Gastroesophageal sphincter (tissue), 4 donors: ENCODE measurements around the gene SLC7A14. TPM values are rescaled to one million over a fixed set of nuclear protein-coding genes. Genes with fewer than 3 reads are reported as not detected.

Experiments used
- ATAC-seq: fragments of 150-250 bp; one replicate; pipeline ENCODE4 v1.9.1; 2016; ENCODE audit warnings: mild to moderate bottlenecking, moderate library complexity
- H3K27ac ChIP-seq, 4 donors: fragments of 200-600 bp; sonication (generic) in 3 of 4; 1 replicate in 3 of 4; 2 replicates in 1 of 4; pipeline ENCODE4 v1.5.1; 2016 to 2019
- H3K27me3 ChIP-seq: fragments of 200-600 bp; sonication (generic); one replicate; pipeline ENCODE4 v1.5.1; 2019
- H3K36me3 ChIP-seq, 2 donors: fragments of 200-600 bp; sonication (generic); one replicate each; pipeline ENCODE4 v1.5.1; 2019; ENCODE audit warnings: control low read depth in 1 of 2
- H3K4me1 ChIP-seq, 3 donors: fragments of 200-600 bp; sonication (generic); 1 replicate in 2 of 3; 2 replicates in 1 of 3; pipeline ENCODE4 v1.5.1; 2016 to 2019; ENCODE audit warnings: control low read depth in 2 of 3
- H3K4me3 ChIP-seq, 2 donors: fragments of 200-600 bp; sonication (generic); one replicate each; pipeline ENCODE4 v1.5.1; 2019; ENCODE audit warnings: mild to moderate bottlenecking in 1 of 2, moderate library complexity in 1 of 2
- H3K9me3 ChIP-seq, 3 donors: fragments of 200-600 bp; sonication (generic); one replicate each; pipeline ENCODE4 v1.5.1; 2017 to 2019; ENCODE audit warnings: control low read depth in 2 of 3
- CTCF ChIP-seq, 4 experiments: fragments of 200-600 bp in 2 of 4; fragments of 450-650 bp in 2 of 4; sonication (generic) in 1 of 4; IDR thresholded peaks; one replicate each; pipeline ENCODE4 v1.5.1; 2017 to 2019; ENCODE audit warnings: antibody characterized with exemption in 4 of 4, mild to moderate bottlenecking in 2 of 4, moderate library complexity in 2 of 4
- EP300 ChIP-seq: sonication (generic); formaldehyde crosslinking; IDR thresholded peaks from one replicate; pipeline ENCODE4 v1.6.1; 2017; ENCODE audit warnings: antibody characterized with exemption, mild to moderate bottlenecking
- POLR2A ChIP-seq, 2 donors: fragments of 450-650 bp; IDR thresholded peaks; one replicate each; pipeline ENCODE4 v1.6.1; 2017; ENCODE audit warnings: antibody characterized with exemption in 2 of 2, mild to moderate bottlenecking in 2 of 2, moderate library complexity in 1 of 2
- POLR2AphosphoS5 ChIP-seq: sonication (generic); formaldehyde crosslinking; IDR thresholded peaks from one replicate; pipeline ENCODE4 v1.6.1; 2017; ENCODE audit warnings: antibody characterized with exemption
- WGBS, 2 donors: methylation state at CpG; one replicate each; pipeline ENCODE4 v1.1.5; 2018; ENCODE audit warnings: low coverage in 1 of 2; 5-methylcytosine and 5-hydroxymethylcytosine counted together
- total RNA-seq, 4 donors: library from RNA; depleted of rRNA; stranded (reverse); fragments of >200 nt; gene quantifications; one replicate each; pipeline ENCODE4 v1.1.0, GENCODE V29; 2016

Gene SLC7A14
- total RNA-seq, 4 donors from 2014 or later, result under 0.01 to 0.99 (median 0.43) TPM

DNA sequence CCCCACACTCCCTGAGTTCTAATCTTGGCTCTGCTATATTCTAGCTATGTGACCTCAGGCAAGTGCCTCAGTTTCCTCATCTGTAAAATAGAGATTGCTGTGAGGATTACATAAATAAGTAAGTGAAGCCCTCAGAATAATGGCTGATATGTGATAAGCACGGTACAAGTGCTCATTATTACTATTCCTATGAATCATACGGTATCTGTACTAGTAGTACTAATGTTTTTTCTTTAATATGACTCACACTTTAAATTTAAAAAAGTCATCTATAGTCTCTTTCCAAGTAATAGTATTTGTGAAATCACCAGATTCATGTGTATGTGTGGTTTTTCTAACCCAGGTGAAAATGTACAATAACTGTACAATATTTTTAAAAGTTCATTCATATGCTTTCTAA lies 108.5 kb downstream of the SLC7A14 start:
- 50 to 79% methylated on average over 2 of the region's 2 CpGs for WGBS, 2 donors
- peaks cover 6% of the 10 kb centered on the region for H3K27me3 ChIP-seq
- H3K9me3 ChIP-seq, result no peaks in the 10 kb centered on the region
- no peak for ATAC-seq
- H3K36me3 ChIP-seq, result no peaks in the 10 kb centered on the region
- TF ChIP-seq POLR2A (IDR thresholded peaks at IDR 0.05), result no peak
- no peak for TF ChIP-seq CTCF (IDR thresholded peaks at IDR 0.05)
- TF ChIP-seq EP300, result no peak
- no peak for TF ChIP-seq POLR2AphosphoS5
- H3K4me1 ChIP-seq, result no peaks in the 10 kb centered on the region
- H3K4me3 ChIP-seq, result no peak overlapping the region
- H3K27ac ChIP-seq, result no peak overlapping the region

DNA sequence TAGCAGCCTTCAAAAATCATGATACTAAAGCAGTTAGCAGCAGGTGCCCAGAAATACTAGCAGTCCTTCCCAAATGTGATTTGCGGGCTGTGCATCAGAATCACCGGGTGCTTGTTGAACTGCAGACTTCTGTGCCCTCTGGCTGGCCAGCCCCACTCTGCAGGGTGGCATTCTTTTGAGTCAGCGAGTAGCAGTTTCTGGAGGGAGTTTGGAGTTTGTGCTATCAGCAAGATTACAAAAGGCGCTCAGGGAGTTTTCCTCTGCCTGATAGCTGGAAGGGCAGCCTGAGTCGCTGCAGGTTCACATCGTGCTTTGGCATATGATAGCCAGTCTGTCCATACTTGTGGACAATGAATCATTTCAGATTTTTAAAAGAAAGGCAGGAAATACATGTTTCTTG lies 109.6 kb downstream of the SLC7A14 start:
- Histone ChIP-seq H3K4me3 (no peak overlapping the region), H3K36me3 (no peaks in the 10 kb centered on the region), H3K4me1 (no peaks in the 10 kb centered on the region), H3K9me3 (no peaks in the 10 kb centered on the region), H3K27me3 (peaks cover 15% of the 10 kb centered on the region), H3K27ac (no peak overlapping the region)
- no peak for TF ChIP-seq POLR2AphosphoS5
- WGBS, 2 donors, result 56 to 63% methylated on average over 5 of the region's 6 CpGs
- ATAC-seq, result no peak

DNA sequence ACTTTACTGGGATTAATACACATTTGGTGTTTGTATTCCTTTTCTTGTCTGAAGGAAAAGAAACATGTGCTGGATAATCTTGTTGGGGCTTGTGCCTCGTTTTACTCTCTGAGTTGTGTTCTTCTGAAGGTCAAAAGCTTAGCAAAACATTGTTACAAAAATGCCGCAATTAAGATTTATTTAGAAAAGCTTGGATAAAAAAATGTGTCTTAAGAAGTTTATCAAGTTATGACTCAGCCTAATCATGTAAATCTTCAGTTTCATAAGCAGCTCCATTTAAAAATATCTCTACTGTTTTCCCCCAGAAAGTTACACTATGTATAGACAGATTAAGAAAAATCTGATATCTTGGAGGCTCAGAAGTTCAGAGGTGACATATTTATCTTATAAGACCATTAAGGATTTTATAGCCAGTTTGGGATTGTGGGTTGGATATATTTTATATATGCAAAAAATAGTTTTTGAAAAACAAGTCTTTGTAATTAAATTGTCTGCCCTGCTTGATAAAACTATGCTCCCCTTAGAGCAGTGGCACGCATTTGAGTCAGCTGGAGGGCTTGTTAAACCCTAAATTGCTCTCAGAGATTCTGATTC lies 110.7 kb downstream of the SLC7A14 start:
- TF ChIP-seq POLR2AphosphoS5, result no peak
- TF ChIP-seq CTCF (IDR thresholded peaks at IDR 0.05), result no peak
- TF ChIP-seq POLR2A (IDR thresholded peaks at IDR 0.05), result no peak
- no peak for TF ChIP-seq EP300
- Histone ChIP-seq H3K36me3 (no peaks in the 10 kb centered on the region), H3K4me1 (no peaks in the 10 kb centered on the region), H3K27ac (no peak overlapping the region), H3K9me3 (no peaks in the 10 kb centered on the region), H3K4me3 (no peak overlapping the region), H3K27me3 (peaks cover 19% of the 10 kb centered on the region)
- ATAC-seq, result no peak
- 30 to 52% methylated on average over 3 of the region's 3 CpGs for WGBS, 2 donors

DNA sequence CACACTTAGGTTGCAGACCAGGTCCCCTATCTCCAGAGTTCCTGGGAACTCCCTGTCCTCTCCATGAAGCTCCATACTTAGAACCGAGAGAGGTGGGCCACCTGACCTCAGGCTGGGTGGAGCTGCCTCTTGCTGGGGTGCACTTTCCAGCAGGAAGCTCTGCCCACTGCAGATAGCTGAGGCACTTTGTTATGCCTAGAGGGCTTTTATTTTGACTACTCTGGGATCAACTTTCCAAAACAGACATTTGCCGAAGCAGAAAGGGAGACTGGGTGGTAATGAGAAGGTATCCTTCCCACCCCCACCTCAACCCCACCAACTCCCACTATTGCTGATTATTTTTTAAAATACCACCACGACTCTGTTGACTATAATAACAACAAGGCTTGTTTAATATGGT lies 112.5 kb downstream of the SLC7A14 start:
- no peak overlapping the region for H3K4me3 ChIP-seq
- no peaks in the 10 kb centered on the region for H3K9me3 ChIP-seq
- no peaks in the 10 kb centered on the region for H3K36me3 ChIP-seq
- peaks cover 0 to 7% (median 0%) of the 10 kb centered on the region in 3 donors for H3K4me1 ChIP-seq
- WGBS, 2 donors, result 67 to 70% methylated on average over 2 of the region's 3 CpGs
- no peak for TF ChIP-seq EP300
- no peak for TF ChIP-seq POLR2AphosphoS5
- no peak for TF ChIP-seq POLR2A (IDR thresholded peaks at IDR 0.05)
- no peak for TF ChIP-seq CTCF (IDR thresholded peaks at IDR 0.05)
- peaks cover 27% of the 10 kb centered on the region for H3K27me3 ChIP-seq
- no peak overlapping the region for H3K27ac ChIP-seq
- no peak for ATAC-seq

DNA sequence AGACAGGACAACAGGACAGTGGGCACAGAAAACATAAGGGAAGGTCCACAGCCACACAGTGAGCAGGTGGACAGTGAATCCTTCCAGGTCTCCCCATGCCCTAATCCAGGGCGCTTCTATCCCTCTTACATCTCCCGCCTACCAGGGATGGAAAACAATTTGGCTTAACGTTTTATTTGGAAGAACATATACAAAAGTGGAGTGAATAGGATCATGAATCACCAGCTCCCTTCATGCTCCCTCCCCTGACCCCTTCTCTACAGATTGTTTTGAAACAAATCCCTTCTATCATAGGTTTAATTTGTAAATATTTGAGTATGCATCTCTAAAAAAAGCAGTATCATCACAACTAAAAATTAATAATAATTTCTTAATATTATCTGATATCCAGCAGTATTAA lies 114.7 kb downstream of the SLC7A14 start:
- no peak for ATAC-seq
- H3K27ac ChIP-seq, result no peak overlapping the region
- no peaks in the 10 kb centered on the region for H3K9me3 ChIP-seq
- WGBS, 2 donors, result 22 to 55% methylated on average over 3 of the region's 3 CpGs
- H3K36me3 ChIP-seq, result no peaks in the 10 kb centered on the region
- TF ChIP-seq POLR2AphosphoS5 (no peak), POLR2A (IDR thresholded peaks at IDR 0.05) (no peak), EP300 (no peak)
- peaks cover 30% of the 10 kb centered on the region for H3K27me3 ChIP-seq
- H3K4me1 ChIP-seq, result peaks cover 0 to 7% (median 0%) of the 10 kb centered on the region in 3 donors
- H3K4me3 ChIP-seq, result no peak overlapping the region
